GM12874 (cell line): Measurements from ENCODE around the gene CYB5R2.
A peak's percentile ranks its signal among the peaks of the same experiment; 100 is the strongest.

Experiments used
- CTCF ChIP-seq: IDR thresholded peaks from 2 replicates; pipeline ENCODE4 v1.5.1; 2011; ENCODE audit warnings: low read depth, mild to moderate bottlenecking, control low read depth, low read length, moderate library complexity; ENCODE audit not compliant: insufficient read depth

The CYB5R2 gene

DNA sequence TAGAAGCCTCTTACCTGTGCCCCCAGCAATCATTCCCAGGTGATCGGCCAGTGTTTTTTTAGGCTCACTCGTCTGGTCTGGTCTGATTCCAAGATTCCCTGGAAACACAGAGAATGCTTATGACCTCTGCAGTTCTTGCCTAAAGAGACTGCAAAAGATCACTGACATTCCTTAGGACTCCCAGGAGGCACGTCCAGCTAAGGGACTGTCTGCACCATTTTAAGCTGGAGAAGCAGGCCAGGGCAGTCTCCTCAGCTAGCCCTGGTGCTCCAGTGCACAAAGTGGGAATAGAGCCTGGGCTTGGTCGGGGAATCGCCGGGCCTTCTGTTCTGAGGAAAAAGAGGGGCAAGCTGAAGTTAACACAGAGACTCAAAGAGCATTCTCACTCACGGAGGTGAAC, 4.8 kb downstream of the CYB5R2 start:
- TF ChIP-seq CTCF = no peak

GRCh38 chr11:7667460-7667859, 5.8 kb downstream of the CYB5R2 start:
- TF ChIP-seq CTCF = no peak

- no peak for TF ChIP-seq CTCF
Measured at GRCh38 chr11:7666292-7666866, 6.9 kb downstream of the CYB5R2 start.

- peak; percentile 97 for TF ChIP-seq CTCF
Measured at GRCh38 chr11:7665473-7666291, 7.6 kb downstream of the CYB5R2 start.

DNA sequence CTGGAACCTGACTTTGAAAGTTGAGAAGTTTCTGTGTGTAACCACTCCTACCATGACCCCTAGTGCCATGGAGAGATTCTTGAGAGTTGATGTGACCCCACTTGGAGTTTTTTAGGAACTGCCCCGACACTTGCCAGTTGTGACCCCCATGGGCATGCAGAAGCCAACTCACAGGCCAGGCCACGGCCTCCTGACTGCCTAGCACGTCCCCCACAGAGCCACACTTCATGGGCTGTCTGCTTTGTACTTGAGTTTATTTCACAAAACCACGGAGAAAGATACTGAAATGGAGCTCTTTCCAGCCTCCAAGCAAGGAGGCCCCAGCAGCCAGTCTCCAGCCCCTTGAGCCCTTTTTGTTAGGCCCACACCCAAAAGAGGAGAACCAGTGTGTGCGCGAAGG, 8.4 kb downstream of the CYB5R2 start:
- TF ChIP-seq CTCF = no peak

DNA sequence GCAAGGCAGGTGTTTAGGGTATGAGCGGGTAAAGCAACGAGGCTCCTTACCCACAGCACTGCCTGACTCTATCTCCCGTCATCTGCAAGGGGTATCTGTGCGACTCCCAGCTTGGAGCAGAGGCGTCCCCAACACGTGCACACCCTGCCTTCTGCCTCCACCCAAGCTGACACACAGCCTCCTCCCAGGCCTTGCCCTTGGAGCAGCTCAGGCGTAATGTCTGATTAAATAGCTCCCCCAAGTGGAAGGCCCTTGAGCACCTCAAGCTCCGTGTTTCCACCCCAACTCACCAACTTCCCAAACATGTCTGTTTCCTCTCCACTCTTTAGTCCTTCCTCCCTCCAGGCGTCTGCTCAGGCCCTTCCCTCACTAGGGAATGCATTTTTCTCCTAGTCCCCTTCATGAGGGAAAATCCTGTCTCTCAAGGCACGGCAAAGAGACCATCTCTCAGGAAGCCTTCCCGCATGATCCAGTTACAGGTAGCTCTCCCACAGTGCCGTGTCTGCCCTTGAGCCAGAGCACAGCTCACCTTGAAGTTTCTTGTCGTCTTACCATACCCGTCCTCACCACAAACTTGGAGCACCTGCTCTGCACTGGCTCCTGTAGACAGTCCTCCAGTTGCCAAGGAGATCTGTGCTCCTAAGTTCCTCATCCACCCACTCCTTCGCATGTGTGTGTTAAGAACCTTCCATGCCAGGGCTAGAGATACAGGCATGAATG, 15.8 kb downstream of the CYB5R2 start:
- peak; percentile 20; the same call in 1 of the 2 replicates for TF ChIP-seq CTCF

DNA sequence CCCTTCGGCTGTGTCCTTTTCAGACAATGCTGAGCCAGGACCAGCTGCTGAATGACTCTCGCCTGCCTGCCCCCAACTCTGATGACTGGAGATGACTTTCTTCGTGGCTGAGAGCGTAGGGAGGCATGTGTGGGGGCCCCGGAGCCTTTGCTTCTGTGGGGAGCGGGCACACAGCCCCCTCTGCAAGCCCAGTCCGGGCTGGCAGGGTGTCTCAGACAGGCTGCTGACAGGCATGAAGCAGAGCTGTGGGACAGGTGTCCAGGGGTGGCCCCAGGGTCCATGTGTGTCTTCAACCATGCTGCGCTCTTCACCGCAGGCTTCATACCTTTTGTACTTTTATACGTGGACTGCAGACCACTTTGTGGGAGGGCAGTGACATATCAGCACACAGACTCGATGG, 16.6 kb downstream of the CYB5R2 start:
- TF ChIP-seq CTCF = no peak
